NCI-H82 (cell line): ENCODE data around the gene IQSEC1.

Experiments used
- DNase-seq: peaks from one replicate; lab custom pipeline; 2025; lab: John Stamatoyannopoulos, UW

Gene IQSEC1

DNA sequence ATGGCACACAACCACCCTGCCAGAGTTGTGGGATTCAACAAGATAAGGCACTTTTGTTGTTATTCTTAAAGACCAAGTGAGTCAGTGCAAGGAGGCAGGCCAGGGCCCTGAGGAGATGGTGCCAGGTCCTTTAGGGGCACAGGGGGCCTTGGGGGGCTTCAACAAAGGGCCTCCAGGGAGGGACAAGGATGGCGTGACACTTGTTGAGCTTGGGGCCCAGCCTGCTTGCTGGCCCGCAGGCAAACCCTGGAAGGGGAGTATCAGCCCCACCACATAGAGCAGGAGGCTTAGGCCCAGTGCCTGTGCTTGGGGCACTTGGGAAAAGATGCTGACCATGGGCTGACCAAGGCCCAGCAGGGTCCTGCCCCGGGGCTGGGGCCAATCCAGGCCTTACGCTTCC is 5.5 kb downstream of the IQSEC1 start:
- no peak for DNase-seq

DNA sequence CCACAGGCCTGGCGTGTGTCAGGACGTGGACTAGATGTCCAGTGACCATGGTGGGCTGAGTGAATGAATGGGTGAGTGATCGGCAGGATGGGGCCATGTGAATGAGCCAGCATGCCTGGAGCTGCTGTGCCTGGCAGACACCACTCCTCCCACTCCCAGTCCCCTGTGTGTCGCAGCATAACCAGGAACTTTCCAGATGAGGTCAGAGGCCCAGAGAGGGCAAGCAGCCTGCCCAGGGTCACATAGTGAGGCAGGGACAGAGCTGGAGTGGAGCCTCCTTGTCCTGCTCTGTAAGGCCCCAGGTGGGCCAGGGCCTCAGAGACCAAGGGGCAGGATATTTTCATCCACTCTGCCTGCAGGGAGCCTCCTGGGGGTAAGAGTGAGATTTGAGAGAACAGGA is 6.4 kb downstream of the IQSEC1 start:
- no peak for DNase-seq

DNA sequence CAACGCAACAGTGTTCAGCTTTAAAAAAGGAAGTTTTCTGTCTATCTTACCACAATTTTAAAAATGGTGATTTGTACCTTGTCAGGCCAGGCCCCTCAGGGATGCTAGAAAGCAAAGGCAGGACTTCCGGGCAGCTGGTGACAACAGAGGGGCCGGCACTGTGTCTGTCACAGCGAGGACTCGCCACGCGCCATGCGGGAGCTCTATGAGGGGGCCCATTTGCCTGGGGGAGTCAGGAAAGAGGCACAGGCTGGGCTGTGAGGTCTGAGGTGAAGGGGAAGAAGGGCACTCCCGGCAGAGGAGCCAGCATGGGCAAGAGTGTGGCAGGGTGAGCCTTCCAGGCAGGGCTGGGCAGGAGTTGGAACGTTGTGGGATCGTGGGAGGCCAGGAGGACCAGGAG is 7.0 kb downstream of the IQSEC1 start:
- no peak for DNase-seq

DNA sequence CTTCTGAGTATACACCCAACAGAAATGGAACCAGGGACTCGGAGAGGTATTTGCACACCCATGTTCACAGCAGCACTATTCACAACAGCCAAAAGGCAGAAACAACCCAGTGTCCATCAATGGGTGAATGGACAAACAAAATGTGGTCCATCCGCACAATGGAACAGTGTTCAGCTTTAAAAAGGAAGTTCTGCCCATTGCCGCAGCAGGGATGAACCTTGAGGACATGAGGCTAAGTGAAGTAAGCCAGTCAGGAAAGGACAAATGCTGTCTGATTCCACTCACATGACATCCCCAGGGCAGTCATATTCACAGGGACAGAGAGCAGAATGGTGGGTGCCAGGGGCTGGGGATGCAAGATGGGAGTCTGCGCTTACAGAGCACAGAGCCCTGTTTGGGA is 7.5 kb downstream of the IQSEC1 start:
- DNase-seq = no peak

DNA sequence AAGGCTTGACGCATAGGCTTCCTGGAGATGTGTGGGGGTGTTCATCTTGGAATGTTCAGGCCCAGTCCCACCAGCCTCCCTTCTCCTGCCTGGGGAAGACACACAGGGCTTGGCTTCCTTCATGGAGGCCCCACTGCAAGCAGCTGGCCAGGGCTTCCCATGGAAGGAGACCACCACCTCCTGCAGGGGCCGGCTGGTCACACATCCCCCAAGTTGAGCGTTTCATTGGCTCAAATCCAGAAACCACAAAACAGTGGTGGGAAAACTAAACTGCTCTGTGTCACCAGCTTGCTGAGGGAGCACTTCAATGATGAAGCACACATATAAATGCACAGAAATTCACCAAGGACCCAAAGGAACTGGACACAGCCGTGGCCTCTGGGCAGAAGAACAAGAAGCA is 8.3 kb downstream of the IQSEC1 start:
- DNase-seq = no peak

DNA sequence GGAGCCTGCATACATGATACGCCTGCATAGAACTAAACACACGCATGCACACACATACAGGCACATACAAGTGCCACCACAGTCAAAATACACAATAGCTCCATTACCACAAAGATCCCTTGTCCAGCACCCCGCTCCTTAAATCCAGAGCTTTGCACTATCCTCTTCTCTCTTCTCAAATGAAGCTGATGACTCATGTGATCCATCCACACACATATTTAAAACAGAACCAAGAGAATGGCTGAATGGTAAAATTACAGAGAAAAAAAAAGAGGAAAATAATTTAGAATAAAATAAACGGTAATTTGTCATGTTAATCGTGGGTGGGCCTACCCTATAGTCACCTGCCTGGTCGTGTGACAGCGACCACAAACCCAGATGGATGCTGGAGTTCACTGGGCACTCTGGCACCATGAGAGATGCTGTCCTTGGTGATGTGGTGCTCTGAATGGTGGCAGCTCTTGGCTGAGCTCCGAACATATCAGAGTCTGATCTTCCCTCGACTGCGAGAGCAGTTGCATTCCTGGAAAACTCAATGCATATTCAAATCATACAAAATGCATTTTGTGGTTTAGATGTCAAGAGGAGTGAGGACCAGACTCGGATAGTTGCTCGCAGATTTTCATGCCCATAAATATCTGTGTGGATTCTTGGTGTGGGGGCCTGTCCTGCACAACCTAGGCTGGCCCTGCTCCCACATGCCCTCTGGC is 8.9 kb downstream of the IQSEC1 start:
- no peak for DNase-seq

DNA sequence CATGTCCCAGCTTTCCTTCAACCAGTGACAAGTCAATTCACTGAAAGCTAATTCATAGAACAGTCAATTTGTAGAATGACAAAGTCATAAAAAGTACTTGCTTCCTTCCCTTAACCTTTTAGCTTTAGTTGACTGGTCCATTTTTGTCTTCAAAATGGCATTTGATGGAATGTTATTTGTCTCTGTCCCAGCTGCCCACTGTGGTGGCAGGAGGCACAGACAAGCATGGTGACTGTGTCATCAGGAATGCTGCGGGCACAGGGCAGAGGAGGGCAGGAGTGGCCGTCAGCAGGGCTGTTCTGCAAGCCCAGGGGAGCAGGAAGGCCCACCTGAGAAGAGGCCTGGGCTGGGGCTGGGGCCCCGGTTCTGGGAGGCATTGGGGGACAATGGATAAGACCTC is 10.0 kb downstream of the IQSEC1 start:
- no peak for DNase-seq

DNA sequence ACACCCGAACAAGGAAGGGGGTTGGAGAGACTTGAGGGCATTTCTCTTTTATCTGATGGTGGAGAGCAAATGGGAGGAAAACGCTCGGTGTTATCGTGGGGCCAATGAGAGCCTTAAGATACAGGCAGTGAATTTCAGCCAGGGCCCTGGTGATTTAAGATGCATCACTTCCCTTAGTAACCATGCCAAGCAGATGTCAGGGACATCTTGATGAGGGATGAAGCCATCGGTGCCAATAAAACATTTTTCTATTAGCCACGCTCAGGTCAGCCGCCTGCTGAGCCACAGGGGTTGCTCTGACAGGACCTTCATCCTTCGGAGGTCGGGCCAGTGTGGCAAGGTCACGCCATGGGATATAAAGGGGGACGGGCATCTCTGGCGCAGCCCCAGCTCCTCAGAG is 10.6 kb downstream of the IQSEC1 start:
- no peak for DNase-seq

DNA sequence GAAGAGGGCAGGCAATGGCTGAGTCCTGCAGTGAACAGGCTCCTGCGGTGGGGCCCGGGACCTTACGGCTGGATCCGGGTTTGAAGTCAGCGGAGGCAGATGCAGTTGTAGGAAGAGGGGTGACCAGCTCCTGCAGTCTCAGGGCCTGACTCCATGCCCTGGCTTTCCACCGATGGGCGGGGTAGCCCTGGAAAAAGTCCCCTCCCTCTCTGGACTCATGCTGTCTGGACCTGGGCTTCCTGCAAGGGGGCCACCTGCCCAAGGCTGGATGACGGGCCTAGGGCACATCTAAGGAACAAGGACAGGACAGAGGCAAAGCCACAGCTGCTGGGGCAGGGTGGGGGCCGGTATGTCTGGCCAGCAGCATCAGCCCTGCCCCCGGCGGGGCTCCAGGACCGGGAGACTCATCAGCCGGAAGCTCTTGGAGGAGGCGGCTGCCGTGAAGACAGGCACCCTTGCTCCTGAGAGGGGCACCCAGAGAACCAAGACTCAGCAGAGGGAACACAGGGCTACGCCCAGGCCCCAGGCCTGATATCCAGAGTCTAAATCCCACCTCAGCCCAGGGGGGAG is 12.8 kb downstream of the IQSEC1 start:
- DNase-seq = no peak

DNA sequence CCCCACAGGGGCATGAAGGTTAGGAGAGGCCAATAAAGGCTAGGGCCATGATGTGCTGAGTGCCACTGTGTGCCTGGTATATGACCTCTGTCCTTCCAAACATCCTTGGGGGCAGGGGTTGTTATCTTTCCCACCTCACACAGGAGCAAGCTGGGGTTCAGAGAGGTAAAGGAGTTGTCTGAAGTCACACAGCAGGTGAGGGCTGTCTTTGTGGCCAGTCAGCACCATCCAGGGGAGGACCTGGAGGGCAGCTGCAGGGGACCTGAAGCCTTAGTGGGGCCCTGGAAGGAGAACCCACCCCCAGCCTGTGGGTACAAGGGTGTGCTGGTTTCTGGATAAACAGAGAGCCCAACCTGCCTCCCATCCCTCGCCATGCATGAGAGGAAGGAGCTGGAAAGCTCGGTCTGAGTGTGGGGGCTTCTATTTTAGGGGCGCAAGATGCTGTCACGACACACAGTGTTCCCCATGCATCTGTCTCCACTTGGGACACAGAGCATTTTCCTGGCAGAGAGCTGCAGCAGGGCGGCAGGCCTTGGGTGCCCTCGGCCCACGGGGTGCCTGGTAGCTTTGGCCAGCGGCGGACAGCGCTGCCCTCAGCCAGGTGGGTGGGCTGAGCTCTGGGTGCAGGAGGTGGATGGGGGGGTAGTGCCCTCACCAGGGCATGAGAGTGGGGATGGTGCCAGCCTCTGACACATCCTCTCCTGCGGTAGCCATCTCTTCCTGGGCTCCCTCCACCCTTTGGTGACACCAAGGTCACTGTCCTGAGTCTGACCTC is 14.7 kb downstream of the IQSEC1 start:
- no peak for DNase-seq

DNA sequence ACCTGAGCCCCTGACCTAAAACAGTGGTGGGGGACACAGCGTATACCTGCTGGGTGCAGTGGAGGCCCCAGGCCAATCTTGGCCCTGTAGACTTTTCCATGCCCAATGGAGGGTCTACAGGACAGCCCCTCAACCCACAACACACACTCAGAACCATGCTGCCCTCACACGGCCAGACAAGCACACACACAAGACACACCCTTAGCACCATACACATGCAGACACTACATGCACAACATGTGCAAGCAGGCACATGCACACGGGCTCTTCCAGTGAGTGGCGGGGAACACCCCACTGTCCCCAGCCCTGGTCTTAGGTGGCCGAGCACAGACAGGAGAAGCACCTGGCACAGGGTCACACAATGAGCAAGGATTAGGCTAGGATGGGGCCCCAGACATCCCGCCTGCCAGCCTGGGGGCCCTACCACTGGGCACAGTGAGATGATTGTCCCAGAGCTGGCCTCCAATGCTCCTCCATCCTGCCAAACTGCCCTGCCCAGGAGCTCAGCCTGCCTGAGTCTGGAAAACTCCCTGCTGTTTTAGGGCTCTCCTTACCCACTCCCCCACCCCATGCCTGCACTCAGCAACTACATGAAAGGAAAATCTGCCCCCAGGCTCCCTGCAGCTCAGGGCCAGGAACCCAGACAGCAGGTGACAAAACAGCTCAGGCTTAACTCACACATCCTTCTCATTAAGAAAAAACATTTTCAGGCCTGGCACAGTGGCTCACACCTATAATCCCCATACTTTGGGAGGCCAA is 15.8 kb downstream of the IQSEC1 start:
- peak; percentile 54 for DNase-seq

DNA sequence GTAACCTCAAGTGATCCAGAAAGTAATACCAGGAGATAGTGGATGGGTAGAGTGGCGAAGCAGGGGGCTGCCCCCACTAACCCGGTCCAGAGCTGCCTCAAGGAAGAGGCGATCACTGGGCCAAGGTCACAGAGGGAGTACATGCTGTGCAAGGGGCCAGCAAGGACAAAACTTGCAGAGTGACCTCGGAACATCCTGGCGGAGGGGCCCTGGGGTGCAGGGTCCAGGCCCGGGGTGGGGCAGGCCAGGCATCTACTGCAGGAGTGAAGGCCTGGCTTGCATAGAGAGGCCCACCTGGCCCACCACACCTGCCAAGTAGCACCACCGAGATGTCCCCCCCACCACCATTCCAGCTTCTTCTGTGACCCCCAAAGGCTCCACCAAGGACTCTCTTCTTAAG is 17.6 kb downstream of the IQSEC1 start:
- no peak for DNase-seq

DNA sequence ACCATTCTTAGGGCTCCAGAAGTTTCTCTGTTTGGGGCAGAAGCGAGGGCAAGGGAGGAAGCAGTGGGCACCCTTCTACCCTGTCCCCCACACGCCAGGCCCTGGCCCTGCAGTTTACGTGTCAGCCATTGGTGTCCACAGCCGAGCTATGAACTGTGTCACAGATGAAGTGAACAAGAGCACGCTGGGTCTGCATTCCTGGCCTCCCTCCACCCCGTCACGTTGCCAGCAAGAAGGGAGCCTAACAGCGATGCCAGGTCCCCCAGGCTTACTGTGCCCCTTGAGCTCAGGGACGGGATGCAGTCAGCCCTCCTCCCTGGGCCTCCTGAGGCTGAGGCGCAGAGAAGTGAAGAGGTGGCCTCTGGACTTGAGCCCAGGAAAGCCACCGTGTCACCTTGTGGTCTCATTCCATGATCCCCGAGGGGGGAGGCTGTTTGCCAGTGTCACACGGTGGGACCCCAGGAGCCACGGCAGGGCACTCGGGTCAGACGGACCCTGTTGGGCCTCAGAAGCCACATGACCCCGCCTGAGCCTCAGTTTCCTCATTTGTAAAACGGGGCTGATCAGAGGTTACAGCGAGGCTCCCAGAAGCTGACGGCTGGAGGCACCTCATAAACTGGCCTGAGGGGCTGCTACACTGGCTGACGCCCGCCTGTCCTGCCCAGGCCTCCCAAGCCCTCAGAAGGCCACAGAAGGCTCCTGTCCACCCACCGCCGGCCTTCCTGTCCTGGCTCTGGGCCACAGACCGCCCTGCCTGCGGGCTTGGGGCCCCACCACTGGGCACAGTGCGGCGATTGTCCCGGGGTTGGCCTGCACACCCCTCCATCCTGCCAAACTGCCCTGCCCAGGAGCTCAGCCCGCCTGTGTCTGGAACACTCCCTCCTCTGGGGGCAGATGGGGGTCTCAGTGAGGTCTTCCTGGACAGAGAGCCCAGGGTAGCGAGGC is 18.6 kb downstream of the IQSEC1 start:
- DNase-seq = no peak

DNA sequence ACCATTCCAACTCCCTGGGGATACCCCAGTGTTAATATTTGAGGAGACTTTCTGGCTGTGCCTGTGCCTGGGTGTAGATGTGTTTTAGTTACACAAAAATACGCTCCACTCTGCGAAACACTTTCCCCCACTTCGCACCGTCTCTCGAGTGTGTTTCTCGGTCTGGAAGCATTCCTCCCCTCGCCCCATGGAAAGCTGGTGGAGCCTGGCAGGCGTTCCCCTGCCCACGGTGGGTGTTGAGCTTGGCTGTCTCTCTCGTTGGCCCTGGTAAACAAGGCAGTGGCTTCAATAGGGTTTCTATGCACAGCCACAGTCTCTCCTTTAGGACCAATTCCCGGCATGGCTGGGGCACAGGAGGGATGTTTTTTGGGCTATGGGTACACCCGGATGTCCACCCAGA is 19.3 kb downstream of the IQSEC1 start:
- DNase-seq = no peak

DNA sequence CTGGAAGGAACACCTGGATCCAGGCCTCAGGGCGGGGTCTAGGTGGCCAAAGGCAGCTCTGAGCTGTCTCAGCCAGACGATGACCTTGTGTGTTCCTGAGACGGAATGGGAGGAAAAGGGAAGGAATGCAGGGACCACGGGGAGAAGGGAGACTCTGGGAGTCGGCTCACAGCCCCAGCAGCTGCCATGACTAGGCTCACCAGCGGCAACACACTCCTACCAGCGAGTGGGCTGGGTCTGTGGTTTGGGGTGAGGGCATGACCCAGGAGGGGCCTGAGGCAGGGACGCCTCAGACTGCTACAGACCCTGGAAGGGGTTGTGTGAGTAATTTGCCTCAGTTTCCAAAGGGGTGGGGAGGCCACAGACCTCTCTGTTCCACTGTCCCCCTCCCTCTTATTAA is 19.8 kb downstream of the IQSEC1 start:
- DNase-seq = no peak

DNA sequence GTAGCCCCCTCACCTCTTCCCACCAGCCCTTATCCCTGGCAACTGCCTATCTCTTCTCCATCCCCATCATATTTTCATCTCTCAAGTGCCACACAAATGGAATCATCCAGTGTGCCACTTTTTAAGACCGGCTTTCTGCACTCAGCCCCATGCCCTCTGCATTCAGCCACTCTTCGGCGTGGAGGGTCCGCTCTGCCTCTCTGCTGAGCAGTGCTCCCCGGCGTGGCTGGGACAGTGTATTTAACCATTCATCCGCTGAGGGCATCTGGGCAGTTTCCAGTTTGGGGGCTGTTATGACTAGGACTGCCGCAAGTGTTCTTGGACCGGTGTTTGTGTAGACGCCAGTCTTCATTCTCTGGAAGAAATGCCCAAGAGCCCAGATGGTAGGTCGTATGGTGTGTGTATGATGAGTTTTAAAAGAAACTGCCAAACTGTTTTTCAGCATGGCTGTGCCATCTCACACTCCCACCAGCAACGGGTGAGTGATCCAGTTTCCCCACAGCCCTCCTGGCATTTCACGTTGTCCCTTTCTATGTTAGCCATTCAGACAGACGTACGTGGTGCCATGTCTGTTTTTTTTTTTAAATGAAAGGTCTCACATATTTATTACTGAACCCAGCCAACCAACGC is 20.9 kb downstream of the IQSEC1 start:
- DNase-seq = no peak

DNA sequence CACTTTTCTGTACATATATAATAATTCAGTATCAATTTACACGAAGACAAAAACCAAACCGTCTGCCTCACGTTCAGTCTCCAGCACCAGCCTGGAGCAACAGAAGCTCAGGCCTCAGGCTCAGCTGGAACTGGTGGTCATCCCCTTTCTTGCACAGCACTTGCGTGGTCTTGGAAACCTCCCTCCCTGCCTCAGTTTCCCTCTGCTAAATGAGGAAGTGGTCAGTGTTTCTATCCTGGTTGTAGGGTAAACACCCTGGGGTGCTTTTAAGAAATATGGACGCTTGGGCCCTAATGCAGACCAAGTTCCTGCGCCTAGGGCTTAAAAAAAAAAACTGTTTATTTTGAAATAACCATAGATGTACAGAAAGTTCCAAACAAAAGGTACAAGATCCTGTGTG is 21.6 kb downstream of the IQSEC1 start:
- no peak for DNase-seq

DNA sequence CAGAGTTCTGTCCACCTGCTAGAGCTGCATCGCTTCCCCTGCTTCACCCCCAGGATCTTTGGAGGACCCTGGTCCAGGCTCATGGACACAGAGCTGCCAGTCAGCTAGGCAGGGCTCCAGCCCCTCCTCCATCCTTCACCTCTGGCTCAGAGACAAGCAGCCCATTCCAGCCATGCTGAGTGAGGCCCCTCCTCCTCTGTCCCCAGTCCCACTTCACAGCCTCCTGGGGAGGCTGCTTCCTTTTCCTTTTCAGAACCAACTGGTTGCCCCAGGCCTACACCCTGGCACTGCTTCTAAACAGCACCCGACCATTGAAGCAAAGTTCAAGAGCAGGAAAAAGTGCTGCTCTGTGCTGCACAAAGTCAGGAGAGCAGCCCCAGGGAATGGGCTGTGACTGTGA is 22.2 kb downstream of the IQSEC1 start:
- DNase-seq = peak; percentile 11

DNA sequence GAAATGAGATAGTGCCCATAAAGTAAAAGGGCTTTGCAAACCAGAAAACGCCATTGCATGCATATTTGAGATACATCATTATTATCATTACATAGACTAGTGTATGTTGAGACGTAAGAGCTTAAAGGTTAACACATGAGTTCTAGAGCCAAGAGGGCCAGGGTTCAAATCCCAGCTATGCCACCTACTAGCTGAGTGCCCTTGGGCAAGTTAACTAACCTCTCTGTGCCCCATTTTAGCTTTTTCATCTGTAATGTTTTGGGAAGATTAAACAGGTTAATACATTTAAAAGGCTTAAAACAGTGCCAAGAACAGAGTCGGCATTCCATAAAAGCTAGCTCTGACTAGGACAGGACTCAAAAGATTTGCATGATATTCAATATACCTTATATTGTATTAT is 22.8 kb downstream of the IQSEC1 start:
- no peak for DNase-seq

DNA sequence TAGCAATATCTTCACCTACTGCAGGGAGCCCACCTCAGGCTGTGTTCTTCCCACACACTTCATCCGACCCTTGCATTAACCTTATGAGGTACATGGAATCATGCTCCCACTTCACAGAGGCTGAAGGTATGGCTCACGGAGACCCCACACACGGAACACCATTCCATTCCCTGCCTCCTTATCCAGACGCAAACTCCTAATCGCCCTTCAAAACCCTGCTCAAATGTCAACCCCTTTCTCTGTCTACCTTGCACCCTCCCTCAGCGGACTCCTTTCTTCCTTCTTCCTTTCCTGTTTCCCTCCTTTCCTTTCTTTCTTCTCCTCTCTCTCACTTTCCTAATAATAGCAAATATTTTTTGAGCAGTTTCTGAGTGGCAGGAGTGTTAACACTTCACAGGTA is 23.8 kb downstream of the IQSEC1 start:
- DNase-seq = no peak
